WTC11 (cell line): ENCODE measurements around the gene MRO. TPM values are rescaled to one million over a fixed set of nuclear protein-coding genes. Genes with fewer than 3 reads are reported as not detected.

Experiments
- ATAC-seq: fragments of 200-7000 bp; cut with Tn5 transposase; 2 replicates; pipeline ENCODE4 v1.10.0; 2021; ENCODE audit warnings: mild to moderate bottlenecking, moderate library complexity
- CTCF ChIA-PET: fragments of 300-600 bp; sonication (Branson Sonifier 250); formaldehyde crosslinking; loops from one replicate; lab custom pipeline; 2021; ENCODE audit warnings: antibody characterized with exemption; lab: Charles Lee
- POLR2A ChIA-PET: fragments of 350-600 bp; sonication (Branson Sonifier 250); formaldehyde crosslinking; loops from one replicate; lab custom pipeline; 2021; ENCODE audit warnings: antibody characterized with exemption; lab: Charles Lee
- DNase-seq: peaks from one replicate; pipeline ENCODE4 v3.0.0; 2021; ENCODE audit warnings: low spot score
- H3K27ac Mint-ChIP-seq: 2 replicates; pipeline ENCODE4 v1.8.0; 2021; ENCODE audit warnings: mixed read lengths
- H3K27me3 Mint-ChIP-seq: 2 replicates; pipeline ENCODE4 v1.8.0; 2021; ENCODE audit warnings: low read depth, mild to moderate bottlenecking, moderate library complexity, mixed read lengths
- H3K36me3 Mint-ChIP-seq: 2 replicates; pipeline ENCODE4 v1.8.0; 2021; ENCODE audit warnings: mixed read lengths
- H3K4me1 Mint-ChIP-seq: 2 replicates; pipeline ENCODE4 v1.8.0; 2022; ENCODE audit warnings: mixed read lengths
- H3K4me3 Mint-ChIP-seq: 2 replicates; pipeline ENCODE4 v1.8.0; 2021; ENCODE audit warnings: mild to moderate bottlenecking, moderate library complexity, mixed read lengths
- H3K9me3 Mint-ChIP-seq: 2 replicates; pipeline ENCODE4 v1.8.0; 2021; ENCODE audit warnings: mixed read lengths
- AR ChIP-seq: fragments of 250-450 bp; sonication (Bioruptor Pico); IDR thresholded peaks from 2 replicates; pipeline ENCODE4 v1.9.0; 2021; ENCODE audit warnings: mild to moderate bottlenecking
- E2F5 ChIP-seq: sonication (generic); formaldehyde crosslinking; IDR thresholded peaks from 2 replicates; pipeline ENCODE4 v1.8.1; 2022; ENCODE audit warnings: mild to moderate bottlenecking, moderate library complexity, missing genetic modification reagents
- ELF4 ChIP-seq: sonication (generic); formaldehyde crosslinking; IDR thresholded peaks from 2 replicates; pipeline ENCODE4 v1.8.1; 2022; ENCODE audit warnings: low read depth, mild to moderate bottlenecking, moderate library complexity, missing genetic modification reagents
- GABPB1 ChIP-seq: sonication (generic); formaldehyde crosslinking; IDR thresholded peaks from 2 replicates; pipeline ENCODE4 v1.8.1; 2023; ENCODE audit warnings: mild to moderate bottlenecking, missing genetic modification reagents
- HMGXB4 ChIP-seq: sonication (generic); formaldehyde crosslinking; IDR thresholded peaks from 2 replicates; pipeline ENCODE4 v1.8.1; 2023; ENCODE audit warnings: mild to moderate bottlenecking, moderate library complexity, missing genetic modification reagents
- IRF2 ChIP-seq: sonication (generic); formaldehyde crosslinking; IDR thresholded peaks from 2 replicates; pipeline ENCODE4 v1.8.0; 2022; ENCODE audit warnings: low read depth, missing genetic modification reagents, borderline replicate concordance
- JAZF1 ChIP-seq: fragments of 250-450 bp; sonication (Bioruptor Pico); IDR thresholded peaks from 2 replicates; pipeline ENCODE4 v1.9.0; 2021; ENCODE audit warnings: moderate library complexity, mild to moderate bottlenecking, inconsistent platforms
- MXD4 ChIP-seq: fragments of 250-450 bp; sonication (Bioruptor Pico); IDR thresholded peaks from 2 replicates; pipeline ENCODE4 v1.8.0; 2021; ENCODE audit warnings: mild to moderate bottlenecking, moderate library complexity, borderline replicate concordance
- NR2C2 ChIP-seq: sonication (generic); formaldehyde crosslinking; IDR thresholded peaks from 2 replicates; pipeline ENCODE4 v1.8.0; 2022; ENCODE audit warnings: mild to moderate bottlenecking, missing genetic modification reagents
- PRDM15 ChIP-seq: sonication (generic); formaldehyde crosslinking; IDR thresholded peaks from 2 replicates; pipeline ENCODE4 v1.8.0; 2022; ENCODE audit warnings: missing genetic modification reagents
- PRRX2 ChIP-seq: fragments of 250-450 bp; sonication (Bioruptor Pico); IDR thresholded peaks from 2 replicates; pipeline ENCODE4 v1.8.0; 2021; ENCODE audit warnings: mild to moderate bottlenecking
- SMAD3 ChIP-seq: sonication (generic); formaldehyde crosslinking; IDR thresholded peaks from 2 replicates; pipeline ENCODE4 v1.8.0; 2022; ENCODE audit warnings: missing genetic modification reagents, mild to moderate bottlenecking, borderline replicate concordance
- TP53 ChIP-seq: sonication (generic); formaldehyde crosslinking; IDR thresholded peaks from 2 replicates; pipeline ENCODE4 v1.8.1; 2023; ENCODE audit warnings: mild to moderate bottlenecking, missing genetic modification reagents
- ZNF138 ChIP-seq: sonication (generic); formaldehyde crosslinking; conservative IDR thresholded peaks from 2 replicates; pipeline ENCODE4 v1.8.1; 2022; ENCODE audit warnings: mild to moderate bottlenecking, moderate library complexity, missing genetic modification reagents
- ZNF263 ChIP-seq: sonication (generic); formaldehyde crosslinking; IDR thresholded peaks from 2 replicates; pipeline ENCODE4 v1.8.1; 2022; ENCODE audit warnings: low read depth, mild to moderate bottlenecking, moderate library complexity, missing genetic modification reagents
- ZNF532 ChIP-seq: fragments of 250-450 bp; sonication (Bioruptor Pico); IDR thresholded peaks from 2 replicates; pipeline ENCODE4 v1.9.0; 2021; ENCODE audit warnings: mild to moderate bottlenecking, borderline replicate concordance
- ZNF671 ChIP-seq: fragments of 250-450 bp; sonication (Bioruptor Pico); IDR thresholded peaks from 2 replicates; pipeline ENCODE4 v1.8.0; 2021; ENCODE audit warnings: mild to moderate bottlenecking
- total RNA-seq: library from RNA; stranded (reverse); gene quantifications from 3 replicates; pipeline ENCODE4 v1.2.3, GENCODE V29; 2021

The MRO gene
- total RNA-seq, 1 experiment from 2014 or later: 2.1 TPM

- H3K27ac Mint-ChIP-seq: no peak overlapping the region
- no peak for ATAC-seq
These were observed 69.3 kb downstream of the MRO start for GRCh38 chr18:50750546-50750945.

GRCh38 chr18:50749945-50750344 lies 69.9 kb downstream of the MRO start:
- Mint-ChIP-seq H3K27me3 (peaks cover 2% of the 10 kb centered on the region; the same call in 1 of the 2 replicates), H3K9me3 (peaks cover 25% of the 10 kb centered on the region), H3K36me3 (peaks cover 13% of the 10 kb centered on the region), H3K4me3 (no peak overlapping the region), H3K4me1 (peaks cover 28% of the 10 kb centered on the region), H3K27ac (no peak overlapping the region)
- TF ChIP-seq IRF2 (no peak), ZNF532 (no peak), GABPB1 (CRISPR knock-in tag) (no peak), NR2C2 (CRISPR knock-in tag) (no peak), E2F5 (CRISPR knock-in tag) (no peak), TP53 (no peak), ELF4 (CRISPR knock-in tag) (no peak), JAZF1 (CRISPR knock-in tag) (no peak), ZNF263 (CRISPR knock-in tag) (no peak), AR (CRISPR knock-in tag) (no peak), SMAD3 (CRISPR knock-in tag) (no peak), ZNF138 (CRISPR knock-in tag) (no peak), ZNF671 (CRISPR knock-in tag) (no peak), MXD4 (CRISPR knock-in tag) (no peak), PRDM15 (CRISPR knock-in tag) (no peak), HMGXB4 (CRISPR knock-in tag) (no peak)
- POLR2A ChIA-PET: no interaction called here
- DNase-seq: no peak
- ATAC-seq: no peak; the same call in 1 of the 2 replicates
- CTCF ChIA-PET: no interaction called here

More at GRCh38 chr18:50750546-50750945, 69.3 kb downstream of the MRO start:
- no peak overlapping the region for H3K4me3 Mint-ChIP-seq
- DNase-seq: no peak
- CTCF ChIA-PET: no interaction called here
- H3K27me3 Mint-ChIP-seq: peaks cover 2% of the 10 kb centered on the region; the same call in 1 of the 2 replicates
- TF ChIP-seq PRRX2 (CRISPR knock-in tag): no peak
- H3K9me3 Mint-ChIP-seq: peaks cover 29% of the 10 kb centered on the region
- POLR2A ChIA-PET: no interaction called here
- peaks cover 28% of the 10 kb centered on the region for H3K4me1 Mint-ChIP-seq
- H3K36me3 Mint-ChIP-seq: peaks cover 13% of the 10 kb centered on the region
